Measurements from ENCODE around the gene GNG4. TPM values are rescaled to one million over a fixed set of nuclear protein-coding genes. Genes with fewer than 3 reads are reported as not detected.

The GNG4 gene
- total and polyA plus RNA-seq, 10 of the 15 experiments (the other 5 are each of a cell fraction or from before 2014, with no cell fraction given) = 0.03 to 0.15 (median 0.15) TPM; not detected in 7

GRCh38 chr1:235510823-235511222 is 138.8 kb downstream of the GNG4 start:
- TF ChIP-seq MXI1 (IDR thresholded peaks at IDR 0.05; ENCODE audit: low read depth, low read length) (no peak), FOXM1 (IDR thresholded peaks at IDR 0.05; ENCODE audit: low read depth, low read length) (no peak), EED (IDR thresholded peaks at IDR 0.05; ENCODE audit: low read depth) (no peak), STAT3 (IDR thresholded peaks at IDR 0.05; ENCODE audit: low read depth, low read length) (no peak), NFYA (IDR thresholded peaks at IDR 0.05; ENCODE audit: borderline replicate concordance, low read depth, low read length) (no peak), TCF7 (IDR thresholded peaks at IDR 0.05; ENCODE audit: borderline replicate concordance) (no peak), GATAD2B (conservative IDR thresholded peaks at IDR 0.05; ENCODE audit: low read depth) (no peak), REST (IDR thresholded peaks at IDR 0.05; ENCODE audit: low read depth, low read length) (no peak), MYB (IDR thresholded peaks at IDR 0.05; ENCODE audit: borderline replicate concordance, low read depth, low read length) (no peak), FOS (IDR thresholded peaks at IDR 0.05; ENCODE audit: borderline replicate concordance, extremely low read depth, insufficient read length) (no peak), TARDBP (IDR thresholded peaks at IDR 0.05; ENCODE audit: borderline replicate concordance) (no peak), BMI1 (IDR thresholded peaks at IDR 0.05; ENCODE audit: borderline replicate concordance) (no peak), DPF2 (IDR thresholded peaks at IDR 0.05) (no peak), IRF4 (IDR thresholded peaks at IDR 0.05; ENCODE audit: low read depth, low read length) (no peak), MYC (IDR thresholded peaks at IDR 0.05; ENCODE audit: insufficient read depth, insufficient read length, insufficient replicate concordance, low read length, severe bottlenecking) (no peak), STAT1 (conservative IDR thresholded peaks at IDR 0.05) (no peak), SIX5 (IDR thresholded peaks at IDR 0.05; ENCODE audit: low read depth, low read length, severe bottlenecking) (no peak)
- Histone ChIP-seq H3K27ac (ENCODE audit: control insufficient read depth, insufficient read depth) (no peak overlapping the region), H3K79me2 (ENCODE audit: control insufficient read depth, insufficient read depth, low read length) (no peaks in the 10 kb centered on the region), H3K4me2 (ENCODE audit: control insufficient read depth, insufficient read depth) (no peak overlapping the region), H3K4me1 (ENCODE audit: control insufficient read depth, insufficient read depth, low read length) (no peaks in the 10 kb centered on the region; the same call in 1 of the 2 replicates), H3K9me3 (replicated peaks; ENCODE audit: control insufficient read depth, insufficient read depth, low read length) (no peaks in the 10 kb centered on the region), H3K9ac (ENCODE audit: control insufficient read depth, insufficient read depth, low read length) (no peak overlapping the region), H3K36me3 (ENCODE audit: control insufficient read depth in 2 of 2, insufficient read depth in 2 of 2, low read length in 1 of 2) (no peaks in the 10 kb centered on the region), H3K4me3 (no peak overlapping the region), H2AFZ (ENCODE audit: control insufficient read depth, low read depth, low read length) (no peak overlapping the region), H3K27me3 (replicated peaks in 1 of 2; ENCODE audit: control insufficient read depth in 2 of 2, insufficient read depth in 2 of 2, low read length in 1 of 2) (no peaks in the 10 kb centered on the region), H4K20me1 (ENCODE audit: control insufficient read depth, insufficient read depth) (no peaks in the 10 kb centered on the region)
- CTCF ChIA-PET = interaction anchor here (1.1 to 2.6 kb wide), 2 partner anchors 14 to 461 kb away, joined by 3 to 13 read pairs; no protein-coding TSS in a partner anchor
- WGBS (ENCODE audit: insufficient coverage, insufficient replicate concordance, low lambda C conversion rate, missing lambda C conversion rate) = 43% methylated on average over 6 of the region's 6 CpGs
- BruUV-seq (replicated peaks) = no TSS peak
- intact Hi-C loops (cut with micrococcal nuclease; ENCODE audit: unreplicated experiment) (loop anchor here (5.0 kb wide), 1 partner anchor 91 kb away; no protein-coding TSS in a partner anchor), in situ Hi-C loops (cut with MboI) (loop anchor here (5.0 kb wide), 2 partner anchors 266 to 461 kb away; no protein-coding TSS in a partner anchor)
- RAD21 ChIA-PET (ENCODE audit: unreplicated experiment) = interaction anchor here (1.1 kb wide), 1 partner anchor 461 kb away, joined by 3 read pairs; no protein-coding TSS in a partner anchor
- no peak for FAIRE-seq
- DNase-seq (ENCODE audit: low read depth, low spot score) = no peak
- POLR2A ChIA-PET = no interaction called here
- no peak for ATAC-seq
- SMC1A ChIA-PET (ENCODE audit: uncharacterized antibody, unreplicated experiment) = interaction anchor here (0.6 kb wide), 1 partner anchor 121 kb away, joined by 3 read pairs; no protein-coding TSS in a partner anchor
